IMR-90 (cell line): ENCODE data around the gene RAPGEF2. TPM values are rescaled to one million over a fixed set of nuclear protein-coding genes. Genes with fewer than 3 reads are reported as not detected.

Experiments
- ATAC-seq: fragments of 200-7000 bp; cut with Tn5 transposase; 2 replicates; pipeline ENCODE4 v1.9.1; 2020; ENCODE audit warnings: low read depth, mild to moderate bottlenecking, moderate library complexity
- BruUV-seq: library from RNA; stranded (reverse); fragments of 400-500 nt; replicated peaks from 2 replicates; lab custom pipeline; 2021; lab: Mats Ljungman, UMichigan
- CTCF ChIA-PET: fragments of 300-600 bp; formaldehyde crosslinking; extraction: SDS; loops from one replicate; lab custom pipeline; 2021; ENCODE audit warnings: antibody characterized with exemption; lab: Yijun Ruan, JAX
- POLR2A ChIA-PET: fragments of 300-600 bp; sonication (Branson Sonifier 250); formaldehyde crosslinking; loops from one replicate; lab custom pipeline; 2022; ENCODE audit warnings: antibody characterized with exemption; ENCODE audit not compliant: unreplicated experiment; lab: Charles Lee
- DNase-seq: peaks from one replicate; pipeline ENCODE4 v3.0.0; 2013
- H2AFZ ChIP-seq: replicated peaks from 2 replicates; pipeline ENCODE3; 2013; ENCODE audit warnings: low read length, mild to moderate bottlenecking; ENCODE audit not compliant: poor library complexity
- H2AK5ac ChIP-seq: 2 replicates; pipeline ENCODE4 v1.6.1; 2013; ENCODE audit warnings: low read depth, low read length, inconsistent platforms
- H2AK9ac ChIP-seq: replicated peaks from 2 replicates; pipeline ENCODE3; 2013; ENCODE audit warnings: mild to moderate bottlenecking, low read depth, low read length, moderate library complexity; ENCODE audit not compliant: poor library complexity
- H2BK120ac ChIP-seq: 2 replicates; pipeline ENCODE4 v1.6.1; 2013; ENCODE audit warnings: low read depth, low read length, inconsistent platforms
- H2BK15ac ChIP-seq: 3 replicates; pipeline ENCODE4 v1.6.1; 2013; ENCODE audit warnings: low read depth, low read length, inconsistent platforms
- H2BK20ac ChIP-seq: 2 replicates; pipeline ENCODE4 v1.6.1; 2013; ENCODE audit warnings: low read depth, mild to moderate bottlenecking, inconsistent platforms, low read length, moderate library complexity
- H2BK5ac ChIP-seq: 2 replicates; pipeline ENCODE4 v1.6.1; 2013; ENCODE audit warnings: mild to moderate bottlenecking, low read depth, low read length, inconsistent platforms; ENCODE audit not compliant: poor library complexity, severe bottlenecking
- H3K14ac ChIP-seq: replicated peaks from 2 replicates; pipeline ENCODE4 v1.6.1; 2013; ENCODE audit warnings: low read depth, low read length, inconsistent platforms
- H3K18ac ChIP-seq: 2 replicates; pipeline ENCODE4 v1.6.1; 2013; ENCODE audit warnings: low read depth, low read length, control low read depth
- H3K23ac ChIP-seq: 2 replicates; pipeline ENCODE4 v1.6.1; 2013; ENCODE audit warnings: low read depth, low read length, inconsistent platforms
- H3K27ac ChIP-seq: 2 replicates; pipeline ENCODE4 v1.5.1; 2013; ENCODE audit warnings: mild to moderate bottlenecking, control low read depth, low read length; ENCODE audit not compliant: insufficient read depth
- H3K27me3 ChIP-seq: 2 replicates; pipeline ENCODE4 v1.6.1; 2013; ENCODE audit warnings: low read length; ENCODE audit not compliant: control insufficient read depth, insufficient read depth
- H3K36me3 ChIP-seq: 2 replicates; pipeline ENCODE4 v1.6.1; 2013; ENCODE audit warnings: low read length, mixed read lengths; ENCODE audit not compliant: control insufficient read depth, insufficient read depth
- H3K4ac ChIP-seq: 2 replicates; pipeline ENCODE4 v1.6.1; 2013; ENCODE audit warnings: low read depth, low read length, inconsistent platforms
- H3K4me1 ChIP-seq: 2 replicates; pipeline ENCODE4 v1.6.1; 2013; ENCODE audit warnings: low read length, mixed read lengths; ENCODE audit not compliant: control insufficient read depth, insufficient read depth
- H3K4me2 ChIP-seq: 2 replicates; pipeline ENCODE4 v1.6.1; 2013; ENCODE audit warnings: low read depth, mild to moderate bottlenecking, control low read depth, low read length, moderate library complexity
- H3K4me3 ChIP-seq: 2 replicates; pipeline ENCODE4 v1.5.1; 2013; ENCODE audit warnings: low read depth, mild to moderate bottlenecking, control low read depth, low read length, moderate library complexity; ENCODE audit not compliant: insufficient read depth
- H3K56ac ChIP-seq: 2 replicates; pipeline ENCODE4 v1.6.1; 2013; ENCODE audit warnings: low read length, inconsistent platforms; ENCODE audit not compliant: insufficient read depth; ENCODE audit errors: extremely low read depth
- H3K79me1 ChIP-seq, 2 experiments: 2 replicates each; pipeline ENCODE4 v1.6.1; 2013; ENCODE audit warnings: low read length in 2 of 2, inconsistent platforms in 1 of 2, low read depth in 1 of 2
- H3K9ac ChIP-seq: 2 replicates; pipeline ENCODE4 v1.6.1; 2013; ENCODE audit warnings: low read depth, low read length, control low read depth
- H3K9me1 ChIP-seq: 2 replicates; pipeline ENCODE4 v1.6.1; 2013; ENCODE audit warnings: low read length, inconsistent platforms; ENCODE audit not compliant: insufficient read depth
- H3K9me3 ChIP-seq: 2 replicates; pipeline ENCODE4 v1.6.1; 2013; ENCODE audit warnings: low read length; ENCODE audit not compliant: control insufficient read depth, insufficient read depth
- H4K20me1 ChIP-seq: 2 replicates; pipeline ENCODE4 v1.6.1; 2013; ENCODE audit warnings: low read length, inconsistent platforms; ENCODE audit not compliant: insufficient read depth
- H4K5ac ChIP-seq: 2 replicates; pipeline ENCODE4 v1.6.1; 2013; ENCODE audit warnings: mild to moderate bottlenecking, low read depth, low read length, control low read depth
- H4K8ac ChIP-seq, 2 experiments: 2 replicates each; pipeline ENCODE4 v1.6.1; 2013; ENCODE audit warnings: low read depth in 2 of 2, low read length in 2 of 2, control low read depth in 1 of 2, inconsistent platforms in 1 of 2
- H4K91ac ChIP-seq: 2 replicates; pipeline ENCODE4 v1.6.1; 2013; ENCODE audit warnings: low read depth, low read length, inconsistent platforms; ENCODE audit not compliant: insufficient read depth
- BHLHE40 ChIP-seq: fragments of 150-350 bp; IDR thresholded peaks from 2 replicates; pipeline ENCODE4 v1.6.1; 2016; ENCODE audit warnings: mild to moderate bottlenecking, low read depth, low read length
- CEBPB ChIP-seq: IDR thresholded peaks from 2 replicates; pipeline ENCODE4 v1.6.1; 2012; ENCODE audit warnings: low read depth, low read length, improper control_type of control experiment
- FOS ChIP-seq: fragments of 150-350 bp; IDR thresholded peaks from 2 replicates; pipeline ENCODE4 v1.6.1; 2016; ENCODE audit warnings: low read depth, low read length
- MAFK ChIP-seq: IDR thresholded peaks from 2 replicates; pipeline ENCODE4 v1.6.1; 2012; ENCODE audit warnings: low read depth, low read length, improper control_type of control experiment
- MAZ ChIP-seq: IDR thresholded peaks from 2 replicates; pipeline ENCODE4 v1.6.1; 2012; ENCODE audit warnings: low read depth, mild to moderate bottlenecking, low read length, improper control_type of control experiment, moderate library complexity, borderline replicate concordance
- MXI1 ChIP-seq: IDR thresholded peaks from 2 replicates; pipeline ENCODE4 v1.6.1; 2012; ENCODE audit warnings: low read depth, mild to moderate bottlenecking, low read length, moderate library complexity, borderline replicate concordance
- POLR2A ChIP-seq: IDR thresholded peaks from 2 replicates; pipeline ENCODE4 v1.6.1; 2012; ENCODE audit warnings: mild to moderate bottlenecking, low read depth, low read length
- RAD21 ChIP-seq: IDR thresholded peaks from 2 replicates; pipeline ENCODE4 v1.6.1; 2012; ENCODE audit warnings: low read length, improper control_type of control experiment
- SMC3 ChIP-seq: fragments of 150-350 bp; IDR thresholded peaks from 2 replicates; pipeline ENCODE4 v1.6.1; 2016; ENCODE audit warnings: low read depth, mild to moderate bottlenecking, antibody characterized with exemption, low read length, moderate library complexity
- WGBS, 2 experiments: methylation state at CpG; one replicate each; pipeline versions ENCODE4 v1.1.5 to v1.1.7; 2013; ENCODE audit warnings: missing lambda C conversion rate in 2 of 2; ENCODE audit not compliant: insufficient read length in 1 of 2; ENCODE audit errors: extremely low coverage in 2 of 2; 5-methylcytosine and 5-hydroxymethylcytosine counted together
- dilution Hi-C: fragments of 300-500 bp; cut with HindIII; formaldehyde crosslinking; loops from one replicate; pipeline ENCODE4 v1.14.3; 2018; ENCODE audit warnings: low sequenced_read_pairs; ENCODE audit not compliant: unreplicated experiment
- in situ Hi-C: fragments of 300-500 bp; cut with MboI; formaldehyde crosslinking; loops from 3 replicates; pipeline ENCODE4 v1.14.3; 2019; ENCODE audit warnings: low sequenced_read_pairs, inconsistent platforms, mixed read lengths
- intact Hi-C: fragments of 100-400 bp; cut with micrococcal nuclease; formaldehyde crosslinking; loops from 2 replicates; pipeline ENCODE4 v1.10.0; 2022
- polyA plus RNA-seq, 3 experiments: library from polyadenylated mRNA; depleted of rRNA; stranded (reverse); fragments of >200 nt; gene quantifications; 2 replicates each; pipeline ENCODE4 v1.2.3, GENCODE V29; 2012; ENCODE audit warnings: low replicate concordance in 1 of 3
- total RNA-seq: library from RNA; depleted of rRNA; stranded (reverse); fragments of >200 nt; gene quantifications from 2 replicates; pipeline ENCODE4 v1.2.3, GENCODE V29; 2012
- TF ChIP-seq, protein P1 (sequence below): fragments of 150-350 bp; IDR thresholded peaks from 2 replicates; pipeline ENCODE4 v1.6.1; 2017; ENCODE audit warnings: mild to moderate bottlenecking, antibody characterized with exemption, low read length, low read depth

RAPGEF2 gene
- total and polyA plus RNA-seq, 2 of the 4 experiments (the other 2 are of a cell fraction): 27.6 to 109 TPM

GRCh38 chr4:159347813-159348212 lies 244.9 kb downstream of the RAPGEF2 start:
- dilution Hi-C loops (no loop called here), intact Hi-C loops (no loop called here), in situ Hi-C loops (no loop called here)
- ChIA-PET POLR2A (no interaction called here), CTCF (no interaction called here)
- Histone ChIP-seq H3K27me3 (no peaks in the 10 kb centered on the region), H3K9me1 (peaks cover 7% of the 10 kb centered on the region; the same call in 1 of the 2 replicates), H3K4ac (no peak overlapping the region), H3K27ac (no peak overlapping the region), H2AK5ac (no peak overlapping the region), H2BK15ac (no peak overlapping the region), H3K4me3 (no peak overlapping the region), H2BK120ac (no peak overlapping the region), H4K5ac (no peak overlapping the region), H4K91ac (no peak overlapping the region), H3K9ac (no peak overlapping the region), H3K4me1 (peaks cover 2% of the 10 kb centered on the region; the same call in 1 of the 2 replicates), H2AFZ (no peak overlapping the region), H3K18ac (no peak overlapping the region), H3K36me3 (peaks cover 30% of the 10 kb centered on the region), H2BK5ac (no peak overlapping the region), H4K20me1 (no peaks in the 10 kb centered on the region), H3K23ac (no peak overlapping the region), H3K9me3 (no peaks in the 10 kb centered on the region), H3K14ac (no peak overlapping the region), H3K56ac (no peak overlapping the region), H4K8ac (no peak overlapping the region), H2AK9ac (no peak overlapping the region), H3K4me2 (no peak overlapping the region), H3K79me1 (peaks cover 3 to 27% of the 10 kb centered on the region in 2 experiments), H2BK20ac (no peak overlapping the region)
- no TSS peak for BruUV-seq
- ATAC-seq: no peak
- WGBS, 2 experiments: 88% methylated on average over 5 of the region's 9 CpGs; no CpG with 5 or more reads in 1 of the 2 experiments
- TF ChIP-seq POLR2A: no peak
- no peak for TF ChIP-seq BHLHE40
- TF ChIP-seq RAD21: no peak
- TF ChIP-seq CEBPB: no peak
- no peak for TF ChIP-seq FOS
- no peak for TF ChIP-seq MAZ
- no peak for TF ChIP-seq MAFK
- no peak for TF ChIP-seq MXI1
- TF ChIP-seq, protein P1, sequence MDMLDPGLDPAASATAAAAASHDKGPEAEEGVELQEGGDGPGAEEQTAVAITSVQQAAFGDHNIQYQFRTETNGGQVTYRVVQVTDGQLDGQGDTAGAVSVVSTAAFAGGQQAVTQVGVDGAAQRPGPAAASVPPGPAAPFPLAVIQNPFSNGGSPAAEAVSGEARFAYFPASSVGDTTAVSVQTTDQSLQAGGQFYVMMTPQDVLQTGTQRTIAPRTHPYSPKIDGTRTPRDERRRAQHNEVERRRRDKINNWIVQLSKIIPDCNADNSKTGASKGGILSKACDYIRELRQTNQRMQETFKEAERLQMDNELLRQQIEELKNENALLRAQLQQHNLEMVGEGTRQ: no peak
- no peak for TF ChIP-seq SMC3
- no peak for DNase-seq
